Fibroblast of peridontal ligament (primary cell): ENCODE results near the gene PGM2.

Experiments
- DNase-seq: peaks from one replicate; pipeline ENCODE4 v3.0.0-alpha.2; 2010; ENCODE audit errors: extremely low read depth

Gene PGM2

DNA sequence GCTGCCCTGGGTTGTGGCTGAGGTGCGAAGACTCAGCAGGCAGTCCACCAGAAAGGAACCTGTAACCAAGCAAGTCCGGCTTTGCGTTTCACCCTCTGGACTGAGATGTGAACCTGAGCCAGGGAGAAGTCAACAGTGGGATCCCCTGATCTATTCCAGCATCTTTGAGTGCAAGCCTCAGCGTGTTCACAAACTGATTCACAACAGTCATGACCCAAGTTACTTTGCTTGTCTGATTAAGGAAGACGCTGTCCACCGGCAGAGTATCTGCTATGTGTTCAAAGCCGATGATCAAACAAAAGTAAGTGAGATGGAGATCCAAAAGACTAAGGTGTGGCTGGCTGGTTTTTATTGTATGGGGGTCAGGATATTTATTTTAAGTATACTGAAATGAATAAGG is 75.7 kb downstream of the PGM2 start:
- no peak for DNase-seq

DNA sequence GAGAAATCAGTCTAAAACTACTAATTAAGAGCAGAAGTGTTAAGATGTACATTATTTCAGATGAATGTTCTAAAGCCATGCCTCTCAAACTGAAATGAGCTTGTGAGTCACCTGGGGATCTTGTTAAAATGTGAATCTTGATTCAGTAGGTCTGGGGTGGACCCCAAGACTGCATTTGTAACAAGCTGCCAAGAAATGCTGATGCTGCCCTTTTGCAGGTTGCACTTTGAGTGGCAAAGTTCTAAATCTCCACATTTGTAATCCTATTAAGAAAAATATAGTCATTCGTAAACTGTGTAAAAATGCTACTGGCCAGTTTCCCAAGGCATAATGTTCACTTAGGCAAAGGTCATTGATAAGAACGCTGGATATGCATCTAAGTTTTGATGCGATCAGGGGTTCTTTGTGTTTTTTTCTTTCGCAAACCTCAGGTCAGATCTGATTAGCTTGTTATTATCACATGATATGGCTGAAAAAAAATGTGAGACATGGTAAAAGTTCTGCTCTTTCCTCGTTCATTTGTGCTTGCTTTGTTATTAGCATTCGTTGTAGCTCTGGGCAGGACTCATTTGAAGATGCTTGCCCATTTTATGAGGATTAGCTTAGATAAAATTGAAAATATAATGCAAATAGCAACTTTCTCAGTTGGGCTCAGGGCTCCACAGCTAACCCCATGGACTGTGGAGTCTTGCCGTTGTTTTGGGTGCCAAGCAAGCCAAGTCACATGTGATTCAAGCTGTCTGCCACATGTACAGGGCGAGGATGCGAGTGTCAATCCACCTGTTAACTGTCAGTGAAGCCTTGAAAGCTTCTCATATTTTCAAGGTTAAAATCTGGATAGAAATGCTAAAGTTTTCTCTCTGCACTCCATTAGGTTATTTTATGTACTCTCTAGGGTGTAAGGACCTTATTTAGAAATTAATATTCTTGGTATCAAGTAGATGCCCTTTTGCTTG is 76.5 kb downstream of the PGM2 start:
- no peak for DNase-seq

DNA sequence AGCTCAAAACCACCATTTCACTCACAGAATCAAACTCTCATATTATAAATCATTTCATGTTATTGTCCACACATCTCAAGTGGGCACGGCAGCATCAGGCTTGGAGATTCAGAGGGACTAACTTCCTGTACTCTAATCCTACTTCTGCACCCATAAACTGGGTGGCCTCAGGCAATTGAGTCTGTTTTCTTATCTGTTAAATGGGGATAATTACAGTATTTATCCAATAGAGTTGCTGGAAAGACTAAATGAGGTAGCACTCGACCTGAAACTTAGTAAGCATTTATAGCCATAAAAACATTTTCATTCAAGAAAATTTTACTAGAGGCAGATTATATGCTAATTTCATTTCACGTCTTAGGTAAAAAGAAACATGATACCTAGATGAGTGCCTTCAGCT is 77.4 kb downstream of the PGM2 start:
- DNase-seq, result no peak

DNA sequence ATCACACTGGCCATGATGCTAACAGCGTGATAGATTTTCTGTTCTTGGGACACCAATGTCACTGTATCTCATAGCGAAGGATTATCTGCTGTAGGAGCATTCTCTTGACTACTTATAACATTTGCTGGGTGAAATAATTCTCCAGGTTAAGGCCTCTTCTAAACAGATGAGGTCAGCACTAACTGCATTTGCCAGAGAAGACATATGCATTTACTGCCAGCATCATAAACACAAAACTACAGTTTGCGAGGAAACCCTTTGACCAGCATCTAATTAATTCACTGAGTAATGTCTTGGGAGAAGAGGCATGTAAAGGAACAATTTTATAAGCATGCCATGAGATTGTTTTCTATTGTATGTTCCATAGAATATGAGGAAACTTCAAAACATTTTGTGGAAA is 78.3 kb downstream of the PGM2 start:
- no peak for DNase-seq

DNA sequence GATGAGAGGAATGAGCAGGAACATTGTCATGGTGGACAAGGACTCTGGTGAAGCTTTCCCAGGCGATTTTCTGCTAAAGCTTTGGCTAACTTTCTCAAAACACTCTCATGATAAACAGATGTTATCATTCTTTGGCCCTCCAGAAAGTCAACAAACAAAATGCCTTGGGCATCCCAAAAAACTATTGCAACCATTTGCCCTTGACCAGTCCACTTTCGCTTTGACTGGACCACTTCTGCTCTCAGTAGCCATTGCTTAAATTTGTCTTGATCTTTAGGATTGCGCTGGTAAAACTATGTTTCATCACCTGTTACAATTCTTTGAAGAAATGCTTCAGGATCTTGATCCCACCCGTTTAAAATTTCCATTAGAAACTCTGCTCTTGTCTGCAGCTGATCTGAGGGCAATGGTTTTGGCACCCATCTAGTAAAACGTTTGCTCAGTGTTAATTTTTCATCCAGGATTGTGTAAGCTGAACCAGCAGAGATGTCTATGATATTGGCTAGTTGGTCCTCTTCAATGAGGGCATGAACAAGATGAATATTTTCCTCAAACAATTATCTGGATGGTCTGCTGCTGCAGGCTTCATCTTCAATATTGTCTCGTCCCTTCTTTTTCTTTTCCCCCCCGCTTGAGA is 79.2 kb downstream of the PGM2 start:
- no peak for DNase-seq

DNA sequence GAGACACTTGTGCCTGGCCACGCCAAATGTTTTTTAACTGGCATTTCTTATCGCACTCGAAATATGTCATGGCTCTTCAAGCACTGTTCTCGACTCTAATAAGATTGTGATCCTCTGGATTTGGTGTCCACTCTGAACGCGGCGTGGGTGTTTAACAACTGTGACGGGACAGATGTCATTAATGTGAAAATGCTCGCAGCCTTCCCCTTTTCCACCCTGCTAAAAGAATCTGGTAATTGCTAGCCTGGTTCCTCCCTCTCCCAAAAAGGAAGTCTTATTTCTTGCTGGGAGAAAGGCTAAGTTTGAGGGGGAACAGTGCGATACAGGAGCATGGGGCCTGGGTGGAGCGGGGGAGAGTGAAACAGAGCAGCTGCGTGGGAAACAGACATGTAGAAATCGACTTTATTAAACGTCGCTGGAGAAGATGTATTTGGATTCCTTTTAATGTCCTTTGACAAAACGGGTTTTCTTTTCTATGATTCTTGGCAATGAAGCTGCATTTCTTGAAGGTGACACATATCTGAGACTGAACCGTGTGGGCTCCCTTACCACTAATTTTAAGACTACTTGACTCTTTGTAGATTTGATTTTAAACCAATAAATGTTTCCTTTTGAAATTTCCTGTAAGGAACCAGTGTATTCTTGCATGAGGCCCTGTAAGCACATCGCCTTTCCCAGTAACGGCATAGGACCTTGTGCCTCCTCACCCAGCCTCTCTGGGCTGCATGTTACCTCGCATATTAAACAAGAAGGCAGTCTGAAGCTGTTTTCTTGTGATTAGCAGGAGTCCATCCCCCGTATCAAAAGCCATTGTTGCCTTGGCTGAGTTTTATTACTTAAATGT is 82.2 kb downstream of the PGM2 start:
- DNase-seq, result peak; percentile 17

DNA sequence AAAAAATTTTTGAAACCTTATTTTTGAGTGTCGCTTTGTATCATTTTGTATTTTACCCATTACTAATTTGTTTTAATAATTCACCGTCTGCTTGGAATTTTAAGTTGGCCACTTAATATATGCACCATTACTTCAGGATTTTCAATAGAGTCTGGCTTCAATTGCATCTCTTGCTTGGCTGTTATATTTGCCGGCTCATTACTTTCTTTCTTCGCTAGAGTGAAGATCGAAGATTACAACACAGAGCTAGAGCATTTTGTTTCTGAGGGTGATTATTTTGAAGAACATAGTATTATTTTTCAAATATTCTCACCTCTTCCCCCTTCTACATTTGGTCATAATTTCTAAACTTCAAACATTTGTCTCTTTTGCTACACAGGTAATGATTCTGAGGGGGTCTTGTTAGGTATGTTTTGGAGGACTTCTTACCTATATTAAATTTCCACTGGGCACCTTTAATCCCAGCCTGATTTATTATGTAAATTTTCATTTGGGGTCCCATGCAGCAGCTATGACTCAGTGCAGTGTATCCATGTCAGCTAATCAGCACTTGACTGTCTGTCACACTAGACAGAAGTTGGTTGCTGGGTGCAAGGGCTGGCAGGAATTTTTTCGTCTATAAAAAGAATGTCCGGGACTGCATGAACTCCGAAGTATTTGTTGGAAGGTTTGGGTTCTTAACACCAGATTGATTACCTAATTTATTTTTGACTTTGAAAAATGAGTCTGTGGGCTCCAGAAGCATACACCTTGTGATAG is 83.0 kb downstream of the PGM2 start:
- DNase-seq, result no peak

DNA sequence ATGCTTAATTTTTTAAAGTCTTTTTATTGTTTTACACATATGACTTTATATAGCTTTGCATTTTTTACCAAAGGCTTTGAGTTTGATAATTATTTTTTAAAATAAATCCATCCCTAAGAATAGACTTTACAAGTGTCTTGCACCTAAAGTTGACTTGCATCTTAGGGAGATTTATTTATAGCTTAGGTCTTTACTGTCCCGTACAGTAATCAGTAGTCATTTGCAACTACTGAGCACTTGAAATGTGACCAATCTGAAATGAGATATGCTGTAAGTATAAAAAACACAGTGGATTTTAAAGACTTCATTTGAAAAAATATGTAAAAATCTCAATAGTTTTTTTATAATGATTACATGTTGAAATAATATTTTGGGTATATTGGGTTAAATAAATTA is 83.6 kb downstream of the PGM2 start:
- no peak for DNase-seq
